Right atrium auricular region (tissue), 2 donors: Measurements from ENCODE around the gene ARL11. TPM values are rescaled to one million over a fixed set of nuclear protein-coding genes. Genes with fewer than 3 reads are reported as not detected.

ENCODE experiments used
- DNase-seq: peaks from one replicate; pipeline ENCODE4 v3.0.0-alpha.2; 2019; ENCODE audit warnings: low spot score
- H3K27ac ChIP-seq, 2 donors: fragments of 200-600 bp; sonication (generic); 1 replicate in 1 of 2; 2 replicates in 1 of 2; pipeline ENCODE4 v1.5.1; 2016 to 2019
- H3K27me3 ChIP-seq, 2 donors: fragments of 200-600 bp; sonication (generic); one replicate each; pipeline versions ENCODE4 v1.5.1 to v1.6.0; 2017 to 2019
- H3K36me3 ChIP-seq: fragments of 200-600 bp; sonication (generic); one replicate; pipeline ENCODE4 v1.5.1; 2016
- H3K4me1 ChIP-seq, 2 donors: fragments of 200-600 bp; sonication (generic); one replicate each; pipeline versions ENCODE4 v1.5.1 to v1.6.0; 2017 to 2019
- H3K4me3 ChIP-seq, 2 donors: fragments of 200-600 bp; sonication (generic); 1 replicate in 1 of 2; 2 replicates in 1 of 2; pipeline ENCODE4 v1.5.1; 2017 to 2019; ENCODE audit warnings: mild to moderate bottlenecking in 1 of 2, moderate library complexity in 1 of 2
- H3K9me3 ChIP-seq, 2 donors: fragments of 200-600 bp; sonication (generic); one replicate each; pipeline ENCODE4 v1.5.1; 2019
- CTCF ChIP-seq, 2 donors: fragments of 200-600 bp; sonication (generic); IDR thresholded peaks; one replicate each; pipeline ENCODE4 v1.5.1; 2019; ENCODE audit warnings: antibody characterized with exemption in 2 of 2
- total RNA-seq, 2 donors: library from RNA; depleted of rRNA; stranded (reverse); fragments of >200 nt; gene quantifications; one replicate each; pipeline ENCODE4 v1.1.0, GENCODE V29; 2016

ARL11 gene
- total RNA-seq, 2 donors from 2014 or later: 0.19 to 0.63 TPM

GRCh38 chr13:49653478-49653877 is 25.2 kb downstream of the ARL11 start:
- H3K27me3 ChIP-seq: no peaks in the 10 kb centered on the region
- H3K4me3 ChIP-seq: no peak overlapping the region
- no peaks in the 10 kb centered on the region for H3K36me3 ChIP-seq
- DNase-seq: no peak
- no peak overlapping the region for H3K27ac ChIP-seq
- no peaks in the 10 kb centered on the region for H3K9me3 ChIP-seq
- no peak for TF ChIP-seq CTCF (IDR thresholded peaks at IDR 0.05)
- H3K4me1 ChIP-seq: no peaks in the 10 kb centered on the region

- TF ChIP-seq CTCF (IDR thresholded peaks at IDR 0.05): no peak
- H3K36me3 ChIP-seq: no peaks in the 10 kb centered on the region
- no peak overlapping the region for H3K27ac ChIP-seq
- no peaks in the 10 kb centered on the region for H3K9me3 ChIP-seq
- no peak overlapping the region for H3K4me3 ChIP-seq
- DNase-seq: no peak
- H3K4me1 ChIP-seq: no peaks in the 10 kb centered on the region
- no peaks in the 10 kb centered on the region for H3K27me3 ChIP-seq
Measured at GRCh38 chr13:49654011-49654410, 25.7 kb downstream of the ARL11 start.

GRCh38 chr13:49655906-49656305 is 27.6 kb downstream of the ARL11 start:
- no peak for TF ChIP-seq CTCF (IDR thresholded peaks at IDR 0.05)

GRCh38 chr13:49657241-49657641 is 28.9 kb downstream of the ARL11 start:
- no peak overlapping the region for H3K27ac ChIP-seq
- no peak for DNase-seq
- no peak for TF ChIP-seq CTCF (IDR thresholded peaks at IDR 0.05)
- no peaks in the 10 kb centered on the region for H3K9me3 ChIP-seq
- no peaks in the 10 kb centered on the region for H3K36me3 ChIP-seq
- H3K4me1 ChIP-seq: no peaks in the 10 kb centered on the region
- H3K27me3 ChIP-seq: no peaks in the 10 kb centered on the region
- no peak overlapping the region for H3K4me3 ChIP-seq

More at GRCh38 chr13:49655906-49656305, 27.6 kb downstream of the ARL11 start:
- Histone ChIP-seq H3K27ac (no peak overlapping the region), H3K4me3 (no peak overlapping the region), H3K36me3 (no peaks in the 10 kb centered on the region), H3K9me3 (no peaks in the 10 kb centered on the region), H3K4me1 (no peaks in the 10 kb centered on the region), H3K27me3 (no peaks in the 10 kb centered on the region)
- DNase-seq: no peak

GRCh38 chr13:49664606-49665005 is 36.3 kb downstream of the ARL11 start:
- TF ChIP-seq CTCF (IDR thresholded peaks at IDR 0.05): no peak
- Histone ChIP-seq H3K27me3 (no peaks in the 10 kb centered on the region), H3K27ac (no peak overlapping the region), H3K4me3 (no peak overlapping the region), H3K36me3 (no peaks in the 10 kb centered on the region), H3K9me3 (no peaks in the 10 kb centered on the region), H3K4me1 (no peaks in the 10 kb centered on the region)
- DNase-seq: no peak

- Histone ChIP-seq H3K27me3 (no peaks in the 10 kb centered on the region), H3K36me3 (no peaks in the 10 kb centered on the region), H3K4me3 (no peak overlapping the region), H3K27ac (no peak overlapping the region), H3K4me1 (no peaks in the 10 kb centered on the region), H3K9me3 (no peaks in the 10 kb centered on the region)
- no peak for TF ChIP-seq CTCF (IDR thresholded peaks at IDR 0.05)
- no peak for DNase-seq
Measured at GRCh38 chr13:49667773-49668172, 39.5 kb downstream of the ARL11 start.
